ENCODE measurements around the gene BCAS3.

The BCAS3 gene

GRCh38 chr17:61416540-61417363, 739.1 kb downstream of the BCAS3 start:
- Histone ChIP-seq H3K4me1 (ENCODE audit: insufficient read depth, low read length) (peaks cover 2% of the 10 kb centered on the region), H3K4me3 (ENCODE audit: low read length) (peak overlapping the region; percentile 20), H3K9me3 (ENCODE audit: low read length) (peaks cover 1% of the 10 kb centered on the region), H3K36me3 (ENCODE audit: insufficient read depth, low read length) (no peaks in the 10 kb centered on the region), H2AFZ (ENCODE audit: low read depth, low read length) (peak overlapping the region; percentile 82), H3K27me3 (ENCODE audit: insufficient read depth, low read length) (peaks cover 5% of the 10 kb centered on the region)

- Histone ChIP-seq H3K4me3 (ENCODE audit: low read length) (no peak overlapping the region), H3K36me3 (ENCODE audit: insufficient read depth, low read length) (no peaks in the 10 kb centered on the region), H3K9me3 (ENCODE audit: low read length) (peaks cover 1% of the 10 kb centered on the region), H3K4me1 (ENCODE audit: insufficient read depth, low read length) (no peaks in the 10 kb centered on the region), H3K27me3 (ENCODE audit: insufficient read depth, low read length) (peaks cover 3% of the 10 kb centered on the region), H2AFZ (ENCODE audit: low read depth, low read length) (no peak overlapping the region)
Measured at GRCh38 chr17:61418449-61418848, 740.8 kb downstream of the BCAS3 start.

GRCh38 chr17:61419496-61420046, 741.9 kb downstream of the BCAS3 start:
- peaks cover 8% of the 10 kb centered on the region for H3K27me3 ChIP-seq (ENCODE audit: insufficient read depth, low read length)

GRCh38 chr17:61420052-61420451, 742.4 kb downstream of the BCAS3 start:
- Histone ChIP-seq H2AFZ (ENCODE audit: low read depth, low read length) (no peak overlapping the region), H3K36me3 (ENCODE audit: insufficient read depth, low read length) (no peaks in the 10 kb centered on the region), H3K27me3 (ENCODE audit: insufficient read depth, low read length) (peaks cover 8% of the 10 kb centered on the region), H3K4me1 (ENCODE audit: insufficient read depth, low read length) (no peaks in the 10 kb centered on the region), H3K9me3 (ENCODE audit: low read length) (no peaks in the 10 kb centered on the region), H3K4me3 (ENCODE audit: low read length) (no peak overlapping the region)

More at GRCh38 chr17:61419496-61420046, 741.9 kb downstream of the BCAS3 start:
- Histone ChIP-seq H3K9me3 (ENCODE audit: low read length) (no peaks in the 10 kb centered on the region), H2AFZ (ENCODE audit: low read depth, low read length) (no peak overlapping the region), H3K4me1 (ENCODE audit: insufficient read depth, low read length) (no peaks in the 10 kb centered on the region), H3K4me3 (ENCODE audit: low read length) (no peak overlapping the region), H3K36me3 (ENCODE audit: insufficient read depth, low read length) (no peaks in the 10 kb centered on the region)

- H3K36me3 ChIP-seq (ENCODE audit: insufficient read depth, low read length), result no peaks in the 10 kb centered on the region
- H3K4me3 ChIP-seq (ENCODE audit: low read length), result no peak overlapping the region
- H3K4me1 ChIP-seq (ENCODE audit: insufficient read depth, low read length), result no peaks in the 10 kb centered on the region
- H3K9me3 ChIP-seq (ENCODE audit: low read length), result no peaks in the 10 kb centered on the region
- no peak overlapping the region for H2AFZ ChIP-seq (ENCODE audit: low read depth, low read length)
- peaks cover 10% of the 10 kb centered on the region for H3K27me3 ChIP-seq (ENCODE audit: insufficient read depth, low read length)
Measured at GRCh38 chr17:61420745-61421398, 743.2 kb downstream of the BCAS3 start.

- no peaks in the 10 kb centered on the region for H3K9me3 ChIP-seq (ENCODE audit: low read length)
- no peak overlapping the region for H2AFZ ChIP-seq (ENCODE audit: low read depth, low read length)
- no peak overlapping the region for H3K4me3 ChIP-seq (ENCODE audit: low read length)
- H3K27me3 ChIP-seq (ENCODE audit: insufficient read depth, low read length), result peaks cover 13% of the 10 kb centered on the region
- no peaks in the 10 kb centered on the region for H3K36me3 ChIP-seq (ENCODE audit: insufficient read depth, low read length)
- H3K4me1 ChIP-seq (ENCODE audit: insufficient read depth, low read length), result no peaks in the 10 kb centered on the region
Measured at GRCh38 chr17:61421460-61421859, 743.8 kb downstream of the BCAS3 start.

GRCh38 chr17:61422116-61422799, 744.6 kb downstream of the BCAS3 start:
- peaks cover 14% of the 10 kb centered on the region for H3K27me3 ChIP-seq (ENCODE audit: insufficient read depth, low read length)
- no peaks in the 10 kb centered on the region for H3K36me3 ChIP-seq (ENCODE audit: insufficient read depth, low read length)
- H2AFZ ChIP-seq (ENCODE audit: low read depth, low read length), result no peak overlapping the region
- H3K4me3 ChIP-seq (ENCODE audit: low read length), result no peak overlapping the region
- H3K4me1 ChIP-seq (ENCODE audit: insufficient read depth, low read length), result no peaks in the 10 kb centered on the region
- no peaks in the 10 kb centered on the region for H3K9me3 ChIP-seq (ENCODE audit: low read length)

GRCh38 chr17:61422869-61423268, 745.2 kb downstream of the BCAS3 start:
- Histone ChIP-seq H2AFZ (ENCODE audit: low read depth, low read length) (no peak overlapping the region), H3K4me1 (ENCODE audit: insufficient read depth, low read length) (no peaks in the 10 kb centered on the region), H3K4me3 (ENCODE audit: low read length) (no peak overlapping the region), H3K27me3 (ENCODE audit: insufficient read depth, low read length) (peaks cover 20% of the 10 kb centered on the region), H3K36me3 (ENCODE audit: insufficient read depth, low read length) (no peaks in the 10 kb centered on the region), H3K9me3 (ENCODE audit: low read length) (no peaks in the 10 kb centered on the region)

- no peaks in the 10 kb centered on the region for H3K36me3 ChIP-seq (ENCODE audit: insufficient read depth, low read length)
- H3K27me3 ChIP-seq (ENCODE audit: insufficient read depth, low read length), result peaks cover 22% of the 10 kb centered on the region
- H3K4me3 ChIP-seq (ENCODE audit: low read length), result no peak overlapping the region
- no peak overlapping the region for H2AFZ ChIP-seq (ENCODE audit: low read depth, low read length)
- H3K4me1 ChIP-seq (ENCODE audit: insufficient read depth, low read length), result no peaks in the 10 kb centered on the region
- H3K9me3 ChIP-seq (ENCODE audit: low read length), result no peaks in the 10 kb centered on the region
Measured at GRCh38 chr17:61423967-61424649, 746.5 kb downstream of the BCAS3 start.

GRCh38 chr17:61425682-61426481, 748.2 kb downstream of the BCAS3 start:
- peaks cover 22% of the 10 kb centered on the region for H3K27me3 ChIP-seq (ENCODE audit: insufficient read depth, low read length)
- H3K9me3 ChIP-seq (ENCODE audit: low read length), result no peaks in the 10 kb centered on the region
- no peaks in the 10 kb centered on the region for H3K4me1 ChIP-seq (ENCODE audit: insufficient read depth, low read length)
- no peak overlapping the region for H3K4me3 ChIP-seq (ENCODE audit: low read length)
- no peaks in the 10 kb centered on the region for H3K36me3 ChIP-seq (ENCODE audit: insufficient read depth, low read length)
- H2AFZ ChIP-seq (ENCODE audit: low read depth, low read length), result no peak overlapping the region

- H3K4me1 ChIP-seq (ENCODE audit: insufficient read depth, low read length), result no peaks in the 10 kb centered on the region
- H3K36me3 ChIP-seq (ENCODE audit: insufficient read depth, low read length), result no peaks in the 10 kb centered on the region
- peaks cover 19% of the 10 kb centered on the region for H3K27me3 ChIP-seq (ENCODE audit: insufficient read depth, low read length)
- H3K9me3 ChIP-seq (ENCODE audit: low read length), result no peaks in the 10 kb centered on the region
- H2AFZ ChIP-seq (ENCODE audit: low read depth, low read length), result no peak overlapping the region
- no peak overlapping the region for H3K4me3 ChIP-seq (ENCODE audit: low read length)
Measured at GRCh38 chr17:61426482-61427304, 749.0 kb downstream of the BCAS3 start.

Data from neuron (in vitro differentiated cells).